GM21825 (cell line): ENCODE measurements around the gene CAMK1D.

Experiments used
- ATAC-seq: cut with Tn5 transposase; IDR thresholded peaks from one replicate; pipeline ENCODE4 v1.9.1; 2021; ENCODE audit warnings: mild to moderate bottlenecking, moderate library complexity; ENCODE audit not compliant: unreplicated experiment

CAMK1D gene

DNA sequence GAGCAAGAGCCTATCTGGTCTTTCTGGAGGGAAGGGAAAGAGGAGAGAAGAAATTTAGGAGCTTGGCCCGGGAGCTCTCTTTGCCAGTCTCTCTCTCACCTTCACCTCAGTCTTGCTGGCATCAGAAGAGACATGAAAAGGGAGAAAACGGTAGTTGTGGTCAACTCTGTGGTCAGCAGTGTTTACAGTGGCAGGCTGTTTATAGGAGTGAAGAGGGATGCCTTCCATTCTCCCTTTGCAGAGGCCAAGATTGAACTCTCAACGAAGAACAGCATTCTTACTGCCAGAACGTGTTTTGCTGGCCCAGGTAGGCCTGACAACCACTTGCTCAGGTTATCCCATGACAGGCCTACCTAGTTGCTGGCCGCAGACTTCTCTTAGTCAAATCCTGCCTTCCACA lies 518.9 kb downstream of the CAMK1D start:
- ATAC-seq: no peak

DNA sequence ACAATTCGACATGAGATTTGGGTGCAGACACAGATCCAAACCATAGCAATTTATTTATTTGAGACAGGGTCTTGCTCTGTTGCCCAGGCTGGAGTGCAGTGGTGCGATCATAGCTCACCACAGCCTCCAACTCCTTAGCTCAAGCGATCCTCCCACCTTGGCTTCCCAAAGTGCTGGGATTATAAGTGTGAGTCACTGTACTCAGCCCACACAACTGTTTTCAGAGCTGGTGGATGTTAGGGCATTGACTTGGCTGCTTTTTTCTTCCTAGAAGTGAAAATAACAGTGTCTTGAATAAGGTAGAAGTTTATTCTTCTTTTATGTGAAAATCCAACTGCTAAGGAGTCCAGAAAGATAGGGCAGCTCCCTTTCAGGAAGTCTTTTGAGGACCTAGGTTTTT lies 520.1 kb downstream of the CAMK1D start:
- no peak for ATAC-seq

DNA sequence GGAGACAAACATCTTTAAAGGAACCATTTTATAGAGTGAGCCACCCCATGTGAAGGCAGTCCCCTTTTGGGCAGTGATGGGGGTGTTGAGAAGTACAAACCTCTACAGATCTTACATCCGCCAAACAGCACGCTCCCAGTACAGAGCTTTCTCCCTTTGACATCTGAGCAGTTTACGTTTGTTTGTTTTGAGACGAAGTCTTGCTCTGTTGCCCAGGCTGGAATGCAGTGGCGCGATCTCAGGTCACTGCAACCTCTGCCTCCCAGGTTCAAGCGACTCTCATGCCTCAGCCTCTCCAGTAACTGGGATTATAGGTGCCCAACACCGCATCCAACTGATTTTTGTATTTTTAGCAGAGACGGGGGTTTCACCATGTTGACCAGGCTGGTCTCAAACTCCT lies 523.2 kb downstream of the CAMK1D start:
- no peak for ATAC-seq

GRCh38 chr10:12873172-12873571 lies 523.8 kb downstream of the CAMK1D start:
- ATAC-seq: no peak

DNA sequence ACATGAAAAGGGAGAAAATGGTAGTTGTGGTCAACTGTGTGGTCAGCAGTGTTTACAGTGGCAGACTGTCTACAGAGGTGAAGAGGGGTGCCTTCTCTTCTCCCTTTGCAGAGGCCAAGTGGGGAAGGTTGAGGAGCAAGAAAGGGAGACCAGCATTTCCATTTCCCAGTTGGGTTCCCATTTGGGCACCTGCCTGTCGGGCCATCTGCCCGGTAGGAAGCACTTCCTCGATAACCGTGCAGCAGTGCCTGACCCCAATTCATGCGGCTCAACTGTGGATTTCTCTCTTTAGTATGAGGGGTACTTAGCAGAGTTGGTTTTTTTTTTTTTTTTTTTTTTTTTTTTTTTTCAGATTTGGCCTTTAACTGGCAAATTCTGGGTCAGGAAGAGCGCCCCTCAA lies 525.2 kb downstream of the CAMK1D start:
- ATAC-seq: no peak

DNA sequence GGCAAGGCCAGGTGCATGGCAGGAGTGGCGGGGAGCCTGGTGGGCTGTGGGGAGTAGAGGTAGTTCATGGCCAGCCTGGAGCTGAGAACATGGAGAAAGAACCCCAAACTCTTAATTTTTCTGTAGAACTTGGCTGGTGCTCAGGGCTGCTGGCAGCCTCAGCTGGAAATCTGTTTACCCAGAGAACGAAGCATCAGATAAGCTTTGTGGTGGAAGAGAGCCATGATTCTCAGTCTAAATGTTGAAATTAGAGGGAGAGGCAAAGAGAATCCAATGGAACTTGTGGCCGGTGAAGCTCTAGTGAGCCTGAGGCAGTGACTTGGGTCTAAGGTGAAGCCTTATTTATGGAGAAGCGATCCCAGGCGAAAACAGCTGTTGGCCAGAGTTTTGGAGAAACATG lies 525.8 kb downstream of the CAMK1D start:
- no peak for ATAC-seq

DNA sequence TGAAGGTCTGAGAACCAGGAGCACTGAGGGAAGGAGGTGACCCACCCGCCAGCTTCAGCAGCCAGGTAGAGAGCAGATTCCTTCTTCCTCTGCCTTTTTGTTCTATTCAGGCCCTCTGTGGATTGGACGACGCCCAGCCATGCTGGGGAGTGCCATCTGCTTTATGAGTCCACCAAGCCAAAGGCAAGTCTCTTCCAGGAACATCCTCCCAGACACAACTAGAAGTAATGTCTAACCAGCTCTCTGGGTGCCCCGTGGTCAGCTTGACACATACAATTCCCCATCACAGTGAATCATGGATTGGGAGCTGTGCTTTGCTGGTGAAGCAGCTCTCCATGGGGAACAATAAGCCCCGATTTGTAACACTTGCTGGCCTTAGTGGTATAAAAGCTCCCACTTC lies 526.9 kb downstream of the CAMK1D start:
- ATAC-seq: no peak

- ATAC-seq: no peak
Measured at GRCh38 chr10:12877150-12877549, 527.8 kb downstream of the CAMK1D start.

GRCh38 chr10:12880423-12880822 lies 531.1 kb downstream of the CAMK1D start:
- ATAC-seq: no peak

GRCh38 chr10:12884851-12885250 lies 535.5 kb downstream of the CAMK1D start:
- no peak for ATAC-seq
